AG09319 (cell line): ENCODE measurements around the gene TRAF2.

Source experiments
- DNase-seq: peaks from one replicate; pipeline ENCODE4 v3.0.0-alpha.2; 2010; ENCODE audit warnings: low read depth; ENCODE audit errors: extremely low read depth
- TF ChIP-seq, protein P1 (sequence below): IDR thresholded peaks from 2 replicates; pipeline ENCODE4 v1.5.1; 2011; ENCODE audit warnings: low read depth, mild to moderate bottlenecking, inconsistent platforms, low read length, moderate library complexity

Gene TRAF2

DNA sequence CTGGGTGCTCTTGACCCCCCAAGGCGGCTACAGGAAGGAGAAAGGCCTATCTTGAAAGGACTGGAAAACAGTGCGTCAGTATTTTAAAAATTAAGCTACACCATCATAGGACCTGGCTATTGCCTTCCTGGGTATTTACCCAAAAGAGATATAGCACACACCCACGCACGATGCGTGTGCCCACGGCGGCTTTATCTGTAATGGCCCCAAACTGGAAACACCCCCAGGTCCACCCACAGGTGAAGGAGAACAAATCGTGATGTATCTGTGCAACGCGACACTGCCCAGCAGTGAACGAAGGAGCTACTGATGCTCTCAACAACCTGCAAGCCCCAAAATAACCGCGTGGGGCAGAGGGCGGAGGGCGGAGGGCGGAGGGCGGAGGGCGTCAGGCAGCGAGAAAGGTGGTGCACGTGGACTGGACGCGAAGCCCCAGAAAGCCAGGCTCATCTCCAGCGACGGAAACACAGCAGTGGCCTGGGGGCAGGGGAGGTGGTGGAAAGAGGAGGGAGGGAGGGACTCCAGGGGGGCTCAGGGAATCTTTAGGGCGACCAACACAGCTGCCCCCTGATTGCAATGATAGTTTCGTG lies 78.6 kb downstream of the TRAF2 start:
- TF ChIP-seq, protein P1, sequence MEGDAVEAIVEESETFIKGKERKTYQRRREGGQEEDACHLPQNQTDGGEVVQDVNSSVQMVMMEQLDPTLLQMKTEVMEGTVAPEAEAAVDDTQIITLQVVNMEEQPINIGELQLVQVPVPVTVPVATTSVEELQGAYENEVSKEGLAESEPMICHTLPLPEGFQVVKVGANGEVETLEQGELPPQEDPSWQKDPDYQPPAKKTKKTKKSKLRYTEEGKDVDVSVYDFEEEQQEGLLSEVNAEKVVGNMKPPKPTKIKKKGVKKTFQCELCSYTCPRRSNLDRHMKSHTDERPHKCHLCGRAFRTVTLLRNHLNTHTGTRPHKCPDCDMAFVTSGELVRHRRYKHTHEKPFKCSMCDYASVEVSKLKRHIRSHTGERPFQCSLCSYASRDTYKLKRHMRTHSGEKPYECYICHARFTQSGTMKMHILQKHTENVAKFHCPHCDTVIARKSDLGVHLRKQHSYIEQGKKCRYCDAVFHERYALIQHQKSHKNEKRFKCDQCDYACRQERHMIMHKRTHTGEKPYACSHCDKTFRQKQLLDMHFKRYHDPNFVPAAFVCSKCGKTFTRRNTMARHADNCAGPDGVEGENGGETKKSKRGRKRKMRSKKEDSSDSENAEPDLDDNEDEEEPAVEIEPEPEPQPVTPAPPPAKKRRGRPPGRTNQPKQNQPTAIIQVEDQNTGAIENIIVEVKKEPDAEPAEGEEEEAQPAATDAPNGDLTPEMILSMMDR: no peak
- no peak for DNase-seq

DNA sequence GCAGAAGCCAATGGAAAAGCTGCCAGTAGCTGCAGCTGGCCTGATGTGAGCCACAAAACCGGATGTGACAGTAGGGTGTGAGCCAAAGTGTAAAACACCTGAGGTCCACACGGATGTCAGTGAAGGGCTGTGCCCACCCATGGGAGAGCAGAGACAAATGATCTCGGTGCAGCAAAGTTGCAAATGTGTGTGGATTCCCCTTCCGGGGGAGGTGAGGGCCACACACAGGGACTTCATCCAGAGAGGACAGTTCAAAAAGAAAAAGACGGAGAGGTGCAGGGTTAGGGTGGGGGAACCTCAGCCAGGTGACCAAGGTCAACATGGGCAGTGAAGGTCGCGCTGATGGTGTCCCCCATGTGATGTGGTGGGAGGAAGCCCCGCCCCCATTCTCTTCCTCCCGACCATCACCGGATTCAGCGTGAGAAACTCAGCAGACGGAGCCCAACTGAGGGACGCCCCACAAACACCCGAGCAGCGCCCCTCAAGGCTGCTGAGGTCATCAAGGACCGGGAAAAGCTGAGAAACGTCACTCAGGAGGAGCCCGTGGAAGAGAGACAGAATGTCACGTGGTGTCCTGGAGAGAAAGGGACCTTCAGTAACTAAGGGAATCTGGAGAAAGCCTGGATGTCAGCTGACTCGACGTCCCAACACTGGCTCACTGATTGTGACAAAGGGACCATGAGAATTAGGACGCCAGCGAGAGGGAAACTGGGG lies 79.6 kb downstream of the TRAF2 start:
- TF ChIP-seq, protein P1: no peak
- DNase-seq: no peak

DNA sequence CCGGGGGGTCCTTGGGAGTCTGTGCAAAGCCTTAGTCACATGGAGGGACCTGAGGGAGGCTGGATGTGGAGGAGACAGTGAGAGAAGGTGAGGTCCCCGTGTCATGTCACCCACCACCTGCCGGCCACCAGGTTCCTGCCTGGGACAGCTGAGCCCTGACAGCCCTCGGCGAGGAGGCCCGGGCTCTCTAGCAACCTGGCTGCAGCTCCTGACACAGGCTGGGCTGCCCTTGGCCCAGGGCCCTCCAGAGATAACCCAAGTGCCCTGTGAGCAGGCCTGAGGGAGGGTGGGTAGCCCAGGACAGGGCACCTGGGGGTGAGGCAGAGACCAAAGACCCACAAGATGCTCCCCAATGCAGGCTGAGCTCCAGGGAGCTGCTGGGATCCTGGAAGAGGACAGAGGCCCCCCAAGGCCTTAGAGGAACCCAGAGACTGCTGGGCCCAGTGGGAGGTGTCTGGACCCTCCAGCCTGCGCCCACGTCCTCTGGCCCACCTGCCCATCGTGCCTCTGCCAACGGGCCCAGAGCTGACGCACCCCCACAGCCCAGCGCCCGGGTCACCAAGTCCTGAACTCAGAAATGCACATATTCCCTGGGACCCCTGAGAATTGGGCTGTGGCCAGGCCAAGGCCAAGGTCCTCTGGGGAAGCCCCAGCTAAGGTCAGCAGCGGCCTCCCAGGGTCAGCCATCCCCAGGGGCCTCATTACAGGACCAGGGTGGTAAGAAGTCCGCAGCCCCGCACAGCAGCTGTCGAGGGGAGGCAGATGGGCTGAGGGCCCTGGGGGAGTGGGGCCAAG lies 82.2 kb downstream of the TRAF2 start:
- no peak for DNase-seq
- TF ChIP-seq, protein P1: no peak

DNA sequence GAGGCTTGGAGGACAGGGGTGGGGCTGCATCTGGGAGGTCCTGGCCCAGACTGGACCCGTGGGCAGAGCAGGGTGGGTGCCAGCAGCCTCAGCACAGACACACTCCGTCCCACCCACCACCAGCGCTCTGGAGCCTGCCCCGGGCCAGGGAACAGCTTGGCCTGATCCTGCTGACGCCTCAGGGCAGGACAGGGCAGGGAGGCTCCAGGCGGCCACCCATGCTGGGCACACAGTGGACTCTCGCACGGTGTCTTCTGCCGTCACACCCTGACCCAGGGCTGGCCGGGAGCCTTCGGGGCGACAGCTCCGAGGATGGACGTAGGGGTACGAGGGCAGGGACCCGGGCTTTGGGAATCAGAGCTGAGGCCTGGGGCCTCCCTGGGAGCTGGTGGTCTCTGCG lies 82.8 kb downstream of the TRAF2 start:
- TF ChIP-seq, protein P1: no peak
- no peak for DNase-seq

DNA sequence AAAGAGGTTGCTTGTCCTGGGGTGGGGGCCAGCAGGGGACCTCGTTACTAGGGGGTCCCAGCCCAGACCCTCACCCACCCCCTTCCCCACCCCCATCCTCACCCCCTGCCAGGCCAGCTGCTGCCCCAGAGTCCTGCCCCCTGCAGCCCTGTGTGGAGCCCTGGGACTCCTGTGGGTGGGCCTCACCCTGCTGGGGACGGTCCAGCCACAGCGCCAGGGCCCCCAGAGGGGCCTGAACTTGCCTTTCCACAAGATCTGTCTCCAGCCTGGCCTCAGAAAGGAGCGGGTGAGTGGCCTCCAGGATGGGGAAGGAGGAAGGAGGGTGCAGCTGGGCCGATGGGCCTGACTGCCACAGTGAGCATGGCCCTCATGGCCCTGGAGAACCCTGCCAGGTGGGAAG lies 83.5 kb downstream of the TRAF2 start:
- TF ChIP-seq, protein P1: no peak
- no peak for DNase-seq

DNA sequence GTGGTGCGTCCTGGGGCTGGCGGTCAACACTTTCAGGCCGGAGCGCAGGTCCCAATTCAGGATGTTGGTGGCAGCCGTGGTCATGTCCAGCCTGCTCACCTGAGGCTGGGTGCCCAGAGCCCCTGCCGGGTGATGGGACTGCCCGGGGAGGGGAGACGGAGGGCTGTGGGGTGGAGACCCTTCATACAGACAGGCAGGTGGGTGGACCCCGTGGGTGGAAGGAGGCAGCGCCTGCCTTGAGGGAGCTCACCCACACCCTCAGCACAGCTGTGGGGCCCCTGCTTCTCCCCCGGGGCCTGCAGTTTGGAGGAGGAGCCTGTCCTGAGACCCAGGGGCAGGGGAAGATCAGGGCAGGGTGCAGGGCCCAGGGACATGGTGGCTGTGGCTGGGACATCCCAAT lies 84.0 kb downstream of the TRAF2 start:
- DNase-seq: no peak
- TF ChIP-seq, protein P1: no peak

DNA sequence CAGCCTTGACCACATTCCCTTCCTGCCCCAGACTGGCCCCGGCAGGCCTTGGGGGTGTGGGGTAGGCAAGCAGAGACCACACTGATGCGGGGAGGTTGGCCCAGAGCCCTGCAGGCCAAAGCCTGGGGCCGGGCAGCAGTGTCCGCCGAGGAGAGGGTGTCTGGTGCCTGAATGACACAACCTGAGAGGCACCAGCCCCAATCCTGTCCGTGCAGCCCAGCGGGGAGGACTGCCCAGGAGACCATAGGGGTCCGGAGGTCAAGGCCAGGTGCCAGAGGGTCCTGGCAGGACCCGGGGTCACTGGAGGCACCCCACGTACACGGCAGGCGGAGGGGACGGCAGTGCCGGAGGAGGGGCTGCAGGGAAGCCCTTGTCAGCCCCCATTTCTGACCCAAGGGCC lies 85.4 kb downstream of the TRAF2 start:
- DNase-seq: no peak
- TF ChIP-seq, protein P1: no peak
